AG09319 (cell line): ENCODE data around the gene GPX6.
"Not testable (repeated sequence)": the region's sequence is repeated elsewhere in the genome, so short reads cannot be mapped to it uniquely, and the experiment has no call there.

ENCODE experiments used
- DNase-seq: peaks from one replicate; pipeline ENCODE4 v3.0.0-alpha.2; 2010; ENCODE audit warnings: low read depth; ENCODE audit errors: extremely low read depth
- TF ChIP-seq, protein P1 (sequence below): IDR thresholded peaks from 2 replicates; pipeline ENCODE4 v1.5.1; 2011; ENCODE audit warnings: low read depth, mild to moderate bottlenecking, inconsistent platforms, low read length, moderate library complexity

GPX6 gene

DNA sequence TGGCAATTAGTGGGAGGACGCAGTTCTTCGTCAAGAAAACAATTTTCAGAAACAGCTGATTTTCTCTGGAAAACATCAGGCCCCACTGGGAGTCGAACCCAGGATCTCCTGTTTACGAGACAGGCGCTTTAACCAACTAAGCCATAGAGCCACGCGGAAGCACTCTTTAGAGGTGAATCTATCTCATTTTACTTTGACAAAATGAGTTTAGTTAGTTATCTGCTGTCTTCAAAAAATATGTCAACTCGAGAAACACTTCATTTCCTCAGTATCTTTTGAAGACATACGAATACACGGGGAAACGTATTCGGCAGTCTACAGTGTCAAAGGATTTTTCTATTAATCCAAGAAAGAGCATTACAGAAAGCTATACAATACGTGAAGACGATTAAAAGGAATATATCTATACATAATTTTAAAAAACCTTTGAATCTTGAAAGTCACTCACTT lies 26.7 kb downstream of the GPX6 start:
- TF ChIP-seq, protein P1, sequence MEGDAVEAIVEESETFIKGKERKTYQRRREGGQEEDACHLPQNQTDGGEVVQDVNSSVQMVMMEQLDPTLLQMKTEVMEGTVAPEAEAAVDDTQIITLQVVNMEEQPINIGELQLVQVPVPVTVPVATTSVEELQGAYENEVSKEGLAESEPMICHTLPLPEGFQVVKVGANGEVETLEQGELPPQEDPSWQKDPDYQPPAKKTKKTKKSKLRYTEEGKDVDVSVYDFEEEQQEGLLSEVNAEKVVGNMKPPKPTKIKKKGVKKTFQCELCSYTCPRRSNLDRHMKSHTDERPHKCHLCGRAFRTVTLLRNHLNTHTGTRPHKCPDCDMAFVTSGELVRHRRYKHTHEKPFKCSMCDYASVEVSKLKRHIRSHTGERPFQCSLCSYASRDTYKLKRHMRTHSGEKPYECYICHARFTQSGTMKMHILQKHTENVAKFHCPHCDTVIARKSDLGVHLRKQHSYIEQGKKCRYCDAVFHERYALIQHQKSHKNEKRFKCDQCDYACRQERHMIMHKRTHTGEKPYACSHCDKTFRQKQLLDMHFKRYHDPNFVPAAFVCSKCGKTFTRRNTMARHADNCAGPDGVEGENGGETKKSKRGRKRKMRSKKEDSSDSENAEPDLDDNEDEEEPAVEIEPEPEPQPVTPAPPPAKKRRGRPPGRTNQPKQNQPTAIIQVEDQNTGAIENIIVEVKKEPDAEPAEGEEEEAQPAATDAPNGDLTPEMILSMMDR: no peak
- peak; percentile 44 for DNase-seq

DNA sequence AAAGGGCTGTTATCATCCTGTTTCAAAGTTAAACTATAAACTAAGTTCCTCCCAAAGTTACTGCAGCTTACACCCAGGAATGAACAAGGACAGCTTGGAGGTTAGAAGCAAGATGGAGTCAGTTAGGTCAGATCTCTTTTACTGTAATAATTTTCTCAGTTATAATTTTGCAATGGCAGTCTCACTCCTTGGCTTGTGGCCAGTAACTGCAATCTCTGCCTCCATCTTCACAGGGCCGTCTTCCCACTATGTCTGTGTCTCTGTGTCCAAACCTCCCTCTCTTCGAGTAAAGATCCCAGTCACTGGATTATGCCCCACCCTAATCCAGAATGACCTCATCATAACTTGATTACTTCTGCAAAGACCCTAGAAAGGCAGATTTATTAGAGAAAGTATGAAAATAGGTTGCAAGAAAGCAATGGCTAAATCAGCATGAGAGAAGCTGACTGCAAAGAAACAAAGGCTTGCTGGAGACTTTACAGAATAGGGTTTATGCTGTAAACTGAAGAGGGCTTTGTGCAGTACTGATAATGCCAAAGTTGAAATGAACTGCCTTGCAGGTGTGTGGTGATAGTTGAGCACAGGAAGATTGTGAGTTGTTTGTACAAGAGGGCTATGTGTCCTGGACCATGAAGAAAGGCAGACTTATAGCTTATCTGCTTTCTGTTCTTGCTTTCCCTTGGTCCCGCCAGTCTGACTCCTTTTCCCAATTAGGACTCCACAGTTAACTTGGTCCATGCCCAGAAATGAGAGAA lies 28.4 kb downstream of the GPX6 start:
- TF ChIP-seq, protein P1: no peak
- no peak for DNase-seq

DNA sequence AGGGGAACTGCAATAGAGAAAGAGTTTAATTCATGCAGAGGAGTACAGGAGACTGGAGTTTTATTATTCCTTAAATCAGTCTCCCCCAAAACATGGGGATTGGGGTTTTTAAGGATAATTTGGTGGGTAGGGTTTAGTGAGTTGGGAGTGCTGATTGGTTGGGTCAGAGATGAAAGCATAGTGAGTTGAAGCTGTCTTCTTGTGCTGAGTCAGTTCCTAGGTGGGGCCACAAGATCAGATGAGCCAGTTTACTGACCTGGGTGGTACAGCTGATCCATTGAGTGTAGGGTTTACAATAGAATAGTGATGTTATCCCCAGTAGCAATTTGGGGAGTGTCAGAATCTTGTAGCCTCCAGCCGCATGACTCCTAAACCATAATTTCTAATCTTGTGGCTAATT lies 29.1 kb downstream of the GPX6 start:
- TF ChIP-seq, protein P1: no peak
- no peak for DNase-seq

DNA sequence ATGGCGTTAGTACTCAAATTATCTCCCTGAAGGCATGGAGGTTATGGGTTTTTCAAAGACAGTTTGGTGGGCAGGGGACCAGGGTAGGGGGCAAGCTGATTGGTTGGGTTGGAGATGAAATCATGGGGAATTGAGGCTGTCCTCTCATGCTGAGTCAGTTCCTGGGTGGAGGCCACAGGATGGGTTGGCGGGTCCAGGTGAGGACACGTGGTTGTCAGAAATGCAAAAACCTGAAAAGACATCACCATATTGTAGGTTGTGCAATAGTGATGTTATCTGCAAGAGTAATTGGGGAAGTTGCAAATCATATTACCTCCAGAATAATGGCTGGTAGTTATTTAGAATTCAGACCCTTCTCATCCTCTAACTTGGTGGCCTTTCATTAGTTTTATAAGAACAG lies 30.1 kb downstream of the GPX6 start:
- TF ChIP-seq, protein P1: no peak
- no peak for DNase-seq

DNA sequence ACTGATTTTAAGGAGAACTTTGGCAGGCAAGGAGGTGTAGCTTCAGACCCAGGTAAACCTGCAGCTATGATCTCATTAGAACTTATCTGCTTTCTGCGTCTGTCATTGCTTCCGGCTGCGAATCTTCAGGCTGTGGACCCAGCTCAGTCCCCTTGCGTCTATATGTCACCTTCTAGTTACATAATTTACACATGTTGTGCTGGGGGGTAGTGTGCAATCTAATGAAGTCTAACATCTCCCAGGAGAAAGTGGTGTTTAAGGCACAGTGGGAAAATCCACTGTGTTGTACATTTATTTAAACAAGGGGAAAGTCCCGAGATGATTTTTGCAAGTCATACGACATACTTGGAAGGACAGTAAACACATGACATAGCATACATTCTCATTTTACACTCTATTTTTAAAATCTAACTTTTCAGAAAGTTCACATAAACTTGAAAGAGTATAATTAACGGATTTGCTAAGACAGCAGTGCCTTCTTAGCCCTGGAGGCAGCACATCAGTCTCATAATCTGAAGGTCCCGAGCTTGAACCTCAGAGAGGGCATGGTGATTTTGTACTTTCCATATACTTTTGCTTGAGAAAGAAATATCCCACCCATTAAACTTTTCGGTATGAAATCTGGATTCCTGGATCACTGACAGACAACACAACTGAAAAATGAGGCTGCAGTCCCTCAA lies 35.2 kb downstream of the GPX6 start:
- TF ChIP-seq, protein P1: no peak
- DNase-seq: no peak

DNA sequence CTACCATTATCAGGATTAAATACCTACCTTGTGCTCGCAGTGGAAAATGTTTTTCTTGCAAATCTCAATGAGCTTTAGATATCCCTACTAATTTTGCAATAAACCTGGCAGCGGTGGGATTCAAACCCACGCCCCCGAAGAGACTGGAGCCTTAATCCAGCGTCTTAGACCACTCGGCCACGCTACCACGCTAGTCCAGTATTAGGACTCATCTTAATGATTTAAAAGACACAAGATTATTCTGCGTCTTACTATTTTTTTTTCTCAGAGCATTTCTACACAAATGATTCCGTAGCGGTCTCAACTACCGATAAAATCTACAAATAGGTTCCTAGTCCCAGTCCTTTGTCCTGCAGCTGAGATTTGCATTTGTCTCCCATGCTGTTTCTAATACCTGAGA lies 37.1 kb downstream of the GPX6 start:
- TF ChIP-seq, protein P1: no peak
- DNase-seq: no peak

DNA sequence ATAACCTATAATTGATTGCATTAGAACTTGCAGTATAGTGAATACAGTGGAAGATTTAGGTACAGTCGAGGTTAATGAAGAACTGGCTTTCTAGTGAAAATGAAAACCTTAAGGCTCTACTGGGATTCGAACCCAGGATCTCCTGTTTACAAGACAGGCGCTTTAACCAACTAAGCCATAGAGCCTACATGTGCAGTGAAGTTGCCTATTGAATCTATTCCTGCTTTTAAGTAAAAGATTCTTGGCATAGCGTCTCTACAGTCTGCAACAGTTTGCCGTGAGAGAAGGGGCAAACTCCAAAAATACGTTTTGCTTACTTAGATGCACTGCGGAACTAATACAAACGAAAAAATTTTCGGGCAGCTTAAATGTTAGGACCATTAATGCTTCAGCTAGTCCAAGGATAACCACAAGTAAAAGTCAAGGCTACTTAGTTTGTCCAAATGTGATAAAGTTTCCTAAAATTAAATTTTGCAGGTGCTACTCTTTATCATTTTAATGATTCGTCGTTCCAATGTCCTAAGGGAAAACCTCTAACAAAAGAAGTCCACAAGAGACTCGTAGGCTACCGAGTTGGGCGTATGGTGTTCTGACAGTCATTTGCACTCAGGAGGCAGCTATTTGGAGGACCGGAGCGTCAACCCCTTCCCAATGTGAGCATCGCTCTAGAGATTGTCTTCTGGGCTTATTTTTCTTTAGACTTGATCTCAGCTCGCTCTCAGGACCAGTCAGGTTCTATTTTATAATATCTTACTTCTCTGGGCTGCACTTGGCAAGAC lies 41.0 kb downstream of the GPX6 start:
- TF ChIP-seq, protein P1: no peak
- peak; percentile 70 for DNase-seq

DNA sequence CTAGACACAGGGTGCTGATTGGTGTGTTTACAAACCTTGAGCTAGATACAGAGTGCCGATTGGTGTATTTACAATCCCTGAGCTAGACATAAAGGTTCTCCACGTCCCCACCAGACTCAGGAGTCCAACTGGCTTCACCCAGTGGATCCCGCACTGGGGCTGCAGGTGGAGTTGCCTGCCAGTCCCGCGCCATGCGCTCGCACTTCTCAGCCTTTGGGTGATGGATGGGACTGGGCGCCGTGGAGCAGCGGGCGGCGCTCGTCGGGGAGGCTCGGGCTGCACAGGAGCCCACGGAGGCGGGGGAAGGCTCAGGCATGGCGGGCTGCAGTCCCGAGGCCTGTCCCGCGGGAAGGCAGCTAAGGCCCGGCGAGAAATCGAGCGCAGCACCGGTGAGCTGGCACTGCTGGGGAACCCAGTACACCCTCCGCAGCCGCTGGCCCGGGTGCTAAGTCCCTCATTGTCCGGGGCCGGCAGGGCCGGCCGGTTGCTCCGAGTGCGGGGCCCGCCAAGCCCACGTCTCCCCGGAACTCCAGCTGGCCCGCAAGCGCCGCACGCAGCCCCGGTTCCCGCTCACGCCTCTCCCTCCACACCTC lies 46.3 kb downstream of the GPX6 start:
- DNase-seq: not testable (repeated sequence)
